H1 (cell line): ENCODE results near the gene C9orf43. TPM values are rescaled to one million over a fixed set of nuclear protein-coding genes. Genes with fewer than 3 reads are reported as not detected.

Source experiments
- CTCF ChIA-PET: fragments of 300-600 bp; sonication (Branson Sonifier 250); formaldehyde crosslinking; loops from one replicate; lab custom pipeline; 2021; ENCODE audit not compliant: partially characterized antibody; lab: Charles Lee
- POLR2A ChIA-PET: fragments of 300-600 bp; sonication (Branson Sonifier 250); formaldehyde crosslinking; loops from one replicate; lab custom pipeline; 2021; ENCODE audit warnings: inconsistent platforms; ENCODE audit not compliant: partially characterized antibody; lab: Charles Lee
- DNase-seq, 2 experiments: peaks; one replicate each; pipeline versions ENCODE4 v3.0.0 to v3.0.0-alpha.2; 2010 to 2022; ENCODE audit warnings: low spot score in 2 of 2, low read depth in 1 of 2, mixed read lengths in 1 of 2
- FAIRE-seq: peaks from 2 replicates; lab custom pipeline; 2011; peaks lifted over from hg19 to GRCh38; lab: Jason Lieb, UNC
- H2AFZ ChIP-seq: 2 replicates; pipeline ENCODE4 v1.8.1; 2012; ENCODE audit warnings: low read length, inconsistent platforms
- H2AK5ac ChIP-seq: 2 replicates; pipeline ENCODE4 v1.6.1; 2013; ENCODE audit warnings: low read depth, low read length
- H2BK120ac ChIP-seq: replicated peaks from 2 replicates; pipeline ENCODE3; 2013; ENCODE audit warnings: low read depth, low read length, inconsistent platforms
- H2BK12ac ChIP-seq: 2 replicates; pipeline ENCODE4 v1.6.1; 2013; ENCODE audit warnings: low read depth, low read length
- H2BK15ac ChIP-seq: 2 replicates; pipeline ENCODE4 v1.6.1; 2013; ENCODE audit warnings: low read length
- H2BK20ac ChIP-seq: 2 replicates; pipeline ENCODE4 v1.6.1; 2013; ENCODE audit warnings: low read length
- H2BK5ac ChIP-seq: 2 replicates; pipeline ENCODE4 v1.6.1; 2013; ENCODE audit warnings: low read depth, low read length
- H3K14ac ChIP-seq: 2 replicates; pipeline ENCODE4 v1.6.1; 2013; ENCODE audit warnings: inconsistent platforms; ENCODE audit not compliant: insufficient read length
- H3K18ac ChIP-seq: 2 replicates; pipeline ENCODE4 v1.6.1; 2013; ENCODE audit warnings: low read length; ENCODE audit errors: extremely low read depth
- H3K23ac ChIP-seq: 2 replicates; pipeline ENCODE4 v1.6.1; 2013; ENCODE audit warnings: inconsistent platforms; ENCODE audit not compliant: insufficient read length
- H3K23me2 ChIP-seq: 2 replicates; pipeline ENCODE4 v1.6.1; 2013; ENCODE audit warnings: low read depth, low read length
- H3K27ac ChIP-seq: 2 replicates; pipeline ENCODE4 v1.6.1; 2011; ENCODE audit warnings: low read depth, low read length, inconsistent platforms
- H3K27me3 ChIP-seq, 4 experiments: replicated peaks in 1 of 4; 1 replicate in 1 of 4; 2 replicates in 3 of 4; pipeline versions ENCODE4 v1.6.1 to v1.8.1; 2011 to 2013; ENCODE audit warnings: low read length in 3 of 4, mild to moderate bottlenecking in 3 of 4, inconsistent platforms in 2 of 4, mixed read lengths in 2 of 4, moderate library complexity in 1 of 4; ENCODE audit not compliant: control insufficient read depth in 3 of 4, insufficient read depth in 3 of 4; ENCODE audit errors: extremely low read depth in 1 of 4
- H3K36me3 ChIP-seq, 4 experiments: 2 replicates each; pipeline versions ENCODE4 v1.6.1 to v1.8.1; 2011 to 2013; ENCODE audit warnings: mild to moderate bottlenecking in 4 of 4, low read length in 3 of 4, moderate library complexity in 2 of 4, control low read depth in 1 of 4, inconsistent platforms in 1 of 4; ENCODE audit not compliant: insufficient read depth in 4 of 4, control insufficient read depth in 2 of 4
- H3K4ac ChIP-seq: replicated peaks from 2 replicates; pipeline ENCODE3; 2013; ENCODE audit warnings: low read length, low read depth, mixed read lengths, inconsistent platforms; ENCODE audit not compliant: insufficient read length
- H3K4me1 ChIP-seq, 4 experiments: replicated peaks in 1 of 4; 1 replicate in 1 of 4; 2 replicates in 3 of 4; pipeline versions ENCODE4 v1.6.1 to v1.8.1; 2011 to 2013; ENCODE audit warnings: low read length in 3 of 4, inconsistent platforms in 2 of 4, mixed read lengths in 1 of 4; ENCODE audit not compliant: insufficient read depth in 4 of 4, control insufficient read depth in 3 of 4
- H3K4me2 ChIP-seq, 2 experiments: 2 replicates each; pipeline versions ENCODE4 v1.6.1 to v1.8.1; 2011 to 2013; ENCODE audit warnings: low read depth in 2 of 2, low read length in 2 of 2, control low read depth in 1 of 2, inconsistent platforms in 1 of 2, mild to moderate bottlenecking in 1 of 2; ENCODE audit not compliant: insufficient read depth in 1 of 2
- H3K4me3 ChIP-seq, 4 experiments: fragments of 200-600, 300-600 bp in 1 of 4; sonication (generic), shearing (Covaris generic), sonication (Bioruptor Twin) in 1 of 4; 2 replicates each; pipeline versions ENCODE4 v1.5.1 to v1.8.1; 2011 to 2016; ENCODE audit warnings: low read length in 4 of 4, low read depth in 3 of 4, control low read depth in 2 of 4, inconsistent platforms in 2 of 4, mild to moderate bottlenecking in 2 of 4, mixed read lengths in 1 of 4, moderate library complexity in 1 of 4; ENCODE audit not compliant: insufficient read depth in 2 of 4; ENCODE audit errors: extremely low read depth in 1 of 4
- H3K56ac ChIP-seq: replicated peaks from 2 replicates; pipeline ENCODE3; 2013; ENCODE audit warnings: low read depth, mild to moderate bottlenecking, mixed read lengths, low read length, inconsistent platforms; ENCODE audit not compliant: insufficient read length
- H3K79me1 ChIP-seq: 2 replicates; pipeline ENCODE4 v1.6.1; 2013; ENCODE audit warnings: low read depth, low read length, control low read depth
- H3K79me2 ChIP-seq, 2 experiments: 2 replicates each; pipeline versions ENCODE4 v1.6.1 to v1.8.1; 2012 to 2013; ENCODE audit warnings: low read length in 2 of 2, mild to moderate bottlenecking in 2 of 2, inconsistent platforms in 1 of 2; ENCODE audit not compliant: insufficient read depth in 2 of 2, control insufficient read depth in 1 of 2
- H3K9ac ChIP-seq, 4 experiments: replicated peaks in 1 of 4; 1 replicate in 1 of 4; 2 replicates in 3 of 4; pipeline versions ENCODE4 v1.6.1 to v1.8.1; 2011 to 2013; ENCODE audit warnings: low read depth in 3 of 4, low read length in 3 of 4, control low read depth in 2 of 4, mild to moderate bottlenecking in 2 of 4, moderate library complexity in 2 of 4, inconsistent platforms in 1 of 4; ENCODE audit errors: extremely low read depth in 1 of 4
- H3K9me3 ChIP-seq, 2 experiments: 2 replicates each; pipeline versions ENCODE4 v1.6.1 to v1.8.1; 2012 to 2013; ENCODE audit warnings: mild to moderate bottlenecking in 2 of 2, moderate library complexity in 2 of 2, control low read depth in 1 of 2, inconsistent platforms in 1 of 2, low read depth in 1 of 2, low read length in 1 of 2, mixed read lengths in 1 of 2; ENCODE audit not compliant: insufficient read depth in 2 of 2
- H4K20me1 ChIP-seq, 2 experiments: replicated peaks in 1 of 2; 2 replicates each; pipeline versions ENCODE3 to v1.8.1; 2011 to 2013; ENCODE audit warnings: inconsistent platforms in 2 of 2, low read length in 2 of 2, mild to moderate bottlenecking in 1 of 2; ENCODE audit not compliant: insufficient read depth in 2 of 2, control insufficient read depth in 1 of 2
- H4K5ac ChIP-seq: 2 replicates; pipeline ENCODE4 v1.6.1; 2013; ENCODE audit warnings: low read length, low read depth, mixed read lengths, inconsistent platforms; ENCODE audit not compliant: insufficient read length
- H4K8ac ChIP-seq: 2 replicates; pipeline ENCODE4 v1.8.0; 2013; ENCODE audit warnings: mild to moderate bottlenecking, moderate library complexity, low read length, inconsistent platforms; ENCODE audit not compliant: insufficient read depth; ENCODE audit errors: extremely low read depth
- H4K91ac ChIP-seq: replicated peaks from 2 replicates; pipeline ENCODE3; 2013; ENCODE audit warnings: low read length, mixed read lengths, inconsistent platforms; ENCODE audit not compliant: insufficient read length
- JUN ChIP-seq: IDR thresholded peaks from 2 replicates; pipeline ENCODE4 v1.6.1; 2011; ENCODE audit warnings: low read depth, mild to moderate bottlenecking, improper control_type of control experiment, low read length
- KDM5A ChIP-seq: fragments of 200-600 bp; IDR thresholded peaks from 2 replicates; pipeline ENCODE4 v1.7.1; 2012; ENCODE audit warnings: mild to moderate bottlenecking, low read length, inconsistent platforms, mixed read lengths
- SIN3A ChIP-seq, 2 experiments: IDR thresholded peaks in 1 of 2; conservative IDR thresholded peaks in 1 of 2; 2 replicates each; pipeline ENCODE4 v1.6.1; 2011 to 2012; ENCODE audit warnings: low read length in 2 of 2, improper control_type of control experiment in 1 of 2, low read depth in 1 of 2, mild to moderate bottlenecking in 1 of 2
- WGBS, 2 experiments: shearing (Covaris generic) in 1 of 2; methylation state at CpG; one replicate each; pipeline versions ENCODE4 v1.1.6 to v1.1.7; 2013 to 2015; ENCODE audit warnings: low lambda C conversion rate in 2 of 2, mixed read lengths in 2 of 2, inconsistent platforms in 1 of 2, low coverage in 1 of 2, missing lambda C conversion rate in 1 of 2; ENCODE audit not compliant: insufficient replicate concordance in 2 of 2, insufficient coverage in 1 of 2, insufficient read length in 1 of 2; ENCODE audit errors: extremely low coverage in 1 of 2, missing lambda C conversion rate in 1 of 2; 5-methylcytosine and 5-hydroxymethylcytosine counted together
- polyA plus RNA-seq, 7 experiments: library from polyadenylated mRNA; depleted of rRNA in 3 of 7; stranded (reverse) in 5 of 7; unstranded in 2 of 7; fragments of >200 nt in 5 of 7; fragments of 200-250 nt in 2 of 7; gene quantifications; 1 replicate in 5 of 7; 2 replicates in 1 of 7; 4 replicates in 1 of 7; pipeline versions ENCODE4 v1.2.1 to v1.2.3, GENCODE V29; 2011 to 2013; ENCODE audit warnings: missing spikeins in 2 of 7, mixed read lengths in 2 of 7
- total RNA-seq: library from RNA; stranded (reverse); fragmentation: NEBNext Ultra II Directional; extraction: Animal tissue kit (Norgen Biotek cat#: 25700); gene quantifications from 2 replicates; pipeline ENCODE4 v1.2.1, GENCODE V29; 2021

Gene C9orf43
- total and polyA plus RNA-seq, 2 of the 8 experiments (the other 6 are each of a cell fraction or from before 2014, with no cell fraction given): 0.35 to 0.52 TPM

- CTCF ChIA-PET: interaction anchor here (0.5 to 1.8 kb wide), 16 partner anchors 9 to 1120 kb away, joined by 3 to 9 read pairs (median 3); no protein-coding TSS in a partner anchor
- 78% methylated on average over 1 of the region's 1 CpG; no CpG with 5 or more reads in 1 of the 2 experiments for WGBS, 2 experiments
These were observed 60.6 kb downstream of the C9orf43 start for GRCh38 chr9:113471143-113471542.

More at GRCh38 chr9:113471143-113471542, 60.6 kb downstream of the C9orf43 start:
- FAIRE-seq: no peak
- Histone ChIP-seq H2BK5ac (no peak overlapping the region), H2BK20ac (peak overlapping the region; percentile 48; the same call in 1 of the 2 replicates), H3K14ac (no peak overlapping the region), H3K4me2 (0 out of 4 replicates have a peak overlapping the region, but pooled peaks of 1 of the 2 experiments have one; percentile 18)
- no peak for TF ChIP-seq KDM5A
- no peak for TF ChIP-seq SIN3A (conservative IDR thresholded peaks at IDR 0.05 in 1 of 2, IDR thresholded peaks at IDR 0.05 in 1 of 2; ENCODE audit: low read depth in 1 of 2, low read length in 2 of 2)
- no peak for TF ChIP-seq JUN
- TF ChIP-seq, all 59 proteins: peak for 0
- Histone ChIP-seq H2BK12ac (no peak overlapping the region), H2AK5ac (no peak overlapping the region), H3K79me2 (no peaks in the 10 kb centered on the region), H3K36me3 (no peaks in the 10 kb centered on the region), H3K4me1 (no peaks in the 10 kb centered on the region), H3K4ac (no peak overlapping the region), H3K27ac (0 out of 2 replicates have a peak overlapping the region, but pooled peaks have one; percentile 33), H4K20me1 (no peaks in the 10 kb centered on the region), H2BK120ac (no peak overlapping the region), H4K8ac (no peak overlapping the region), H3K23me2 (no peaks in the 10 kb centered on the region), H2AFZ (peak overlapping the region; percentile 3; the same call in 1 of the 2 replicates), H4K91ac (no peak overlapping the region), H4K5ac (no peak overlapping the region), H3K9me3 (no peaks in the 10 kb centered on the region), H2BK15ac (no peak overlapping the region), H3K9ac (no peak overlapping the region), H3K23ac (no peak overlapping the region), H3K4me3 (0 out of 8 replicates have a peak overlapping the region, but pooled peaks of 1 of the 4 experiments have one; percentile 8), H3K56ac (no peak overlapping the region), H3K18ac (peak overlapping the region; percentile 19; the same call in 1 of the 2 replicates), H3K79me1 (no peaks in the 10 kb centered on the region), H3K27me3 (no peaks in the 10 kb centered on the region)
- POLR2A ChIA-PET: interaction anchor here (0.6 to 1.4 kb wide), 2 partner anchors 30 to 240 kb away, joined by 3 to 4 read pairs; no protein-coding TSS in a partner anchor
- peak in 1 of 2 experiments; percentile 26 for DNase-seq
